DOHH2 (cell line): Measurements from ENCODE around the gene RER1.

Experiments
- CTCF ChIP-seq: fragments of 200-600 bp; sonication (generic); IDR thresholded peaks from one replicate; pipeline ENCODE4 v1.5.1; 2014; ENCODE audit warnings: antibody characterized with exemption, mild to moderate bottlenecking, low read depth, low read length; ENCODE audit not compliant: poor library complexity, severe bottlenecking
- EZH2phosphoT487 ChIP-seq: fragments of 200-600 bp; sonication (generic); IDR thresholded peaks from 2 replicates; pipeline ENCODE4 v1.6.1; 2017; ENCODE audit warnings: borderline replicate concordance, mild to moderate bottlenecking, antibody characterized with exemption, low read length, moderate library complexity, mixed read lengths

DNA sequence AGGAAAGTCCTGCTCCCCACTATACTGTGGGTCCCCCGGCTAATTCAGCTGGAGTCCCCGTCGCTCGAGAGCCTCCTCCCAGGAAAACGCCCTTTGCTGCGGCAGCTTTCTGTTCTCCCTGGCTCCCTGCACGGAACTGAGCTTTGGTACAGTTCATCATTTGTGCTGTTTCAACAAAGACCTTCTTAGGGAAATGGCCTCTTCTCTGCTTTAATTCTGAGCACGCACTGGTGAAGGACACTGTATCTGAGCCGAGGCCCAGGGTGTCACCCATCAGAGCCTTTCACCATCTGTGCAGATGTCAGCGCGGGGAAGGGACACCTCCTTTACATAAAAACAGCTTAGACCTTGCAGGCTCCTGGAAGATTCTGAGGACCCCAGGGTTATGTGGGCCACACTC is 34.3 kb downstream of the RER1 start:
- TF ChIP-seq CTCF (no peak), EZH2phosphoT487 (no peak)
